Mesendoderm (in vitro differentiated cells): ENCODE results near the gene JAM3.

Experiments used
- DNase-seq: peaks from one replicate; pipeline ENCODE4 v3.0.0; 2013
- H2AK5ac ChIP-seq: 2 replicates; pipeline ENCODE4 v1.6.1; 2013; ENCODE audit warnings: low read length, inconsistent platforms
- H2BK120ac ChIP-seq: 2 replicates; pipeline ENCODE4 v1.6.1; 2013; ENCODE audit warnings: low read depth, mild to moderate bottlenecking, low read length, moderate library complexity, mixed read lengths
- H2BK15ac ChIP-seq: replicated peaks from 2 replicates; pipeline ENCODE4 v1.6.1; 2013; ENCODE audit warnings: low read depth, mild to moderate bottlenecking, moderate library complexity
- H2BK5ac ChIP-seq: 2 replicates; pipeline ENCODE4 v1.6.1; 2013; ENCODE audit warnings: low read length, inconsistent platforms
- H3K18ac ChIP-seq: 2 replicates; pipeline ENCODE4 v1.6.1; 2013; ENCODE audit warnings: mild to moderate bottlenecking, low read length, mixed read lengths
- H3K23ac ChIP-seq: one replicate; pipeline ENCODE4 v1.6.1; 2013; ENCODE audit warnings: low read length
- H3K27ac ChIP-seq: 2 replicates; pipeline ENCODE4 v1.5.1; 2013; ENCODE audit warnings: low read depth, mild to moderate bottlenecking, inconsistent platforms, low read length, moderate library complexity
- H3K27me3 ChIP-seq: 2 replicates; pipeline ENCODE4 v1.6.1; 2013; ENCODE audit warnings: low read length, control low read depth, mild to moderate bottlenecking, inconsistent platforms; ENCODE audit not compliant: insufficient read depth, poor library complexity
- H3K36me3 ChIP-seq: 2 replicates; pipeline ENCODE4 v1.6.1; 2013; ENCODE audit warnings: low read length, inconsistent platforms; ENCODE audit not compliant: control insufficient read depth, insufficient read depth
- H3K4ac ChIP-seq: one replicate; pipeline ENCODE4 v1.6.1; 2013; ENCODE audit warnings: low read depth, mild to moderate bottlenecking, low read length, moderate library complexity
- H3K4me1 ChIP-seq: 2 replicates; pipeline ENCODE4 v1.6.1; 2013; ENCODE audit warnings: low read depth, low read length, inconsistent platforms; ENCODE audit not compliant: control insufficient read depth
- H3K4me2 ChIP-seq: 2 replicates; pipeline ENCODE4 v1.6.1; 2013; ENCODE audit warnings: low read length
- H3K4me3 ChIP-seq: 2 replicates; pipeline ENCODE4 v1.5.1; 2013; ENCODE audit warnings: mild to moderate bottlenecking, low read length
- H3K56ac ChIP-seq: one replicate; pipeline ENCODE4 v1.6.1; 2013; ENCODE audit warnings: low read length
- H3K79me1 ChIP-seq: 2 replicates; pipeline ENCODE4 v1.6.1; 2013; ENCODE audit warnings: low read length, inconsistent platforms
- H3K79me2 ChIP-seq: 2 replicates; pipeline ENCODE4 v1.6.1; 2013; ENCODE audit warnings: mild to moderate bottlenecking, low read length; ENCODE audit not compliant: control insufficient read depth, insufficient read depth
- H3K9ac ChIP-seq: 2 replicates; pipeline ENCODE4 v1.6.1; 2013; ENCODE audit warnings: low read length, inconsistent platforms
- H4K5ac ChIP-seq: one replicate; pipeline ENCODE4 v1.6.1; 2013; ENCODE audit warnings: low read length
- H4K8ac ChIP-seq: one replicate; pipeline ENCODE4 v1.6.1; 2013; ENCODE audit warnings: low read depth, mild to moderate bottlenecking, control low read depth, low read length, moderate library complexity
- WGBS: extraction: QIAGEN DNeasy Blood & Tissue Kit; methylation state at CpG from one replicate; pipeline ENCODE4 v1.1.7; 2013; ENCODE audit warnings: low lambda C conversion rate, missing lambda C conversion rate; ENCODE audit not compliant: insufficient coverage; ENCODE audit errors: extremely low coverage; 5-methylcytosine and 5-hydroxymethylcytosine counted together

Gene JAM3

GRCh38 chr11:134062265-134063123, 6.4 kb upstream of the JAM3 start:
- H4K8ac ChIP-seq: no peak overlapping the region
- no peak overlapping the region for H3K9ac ChIP-seq
- no peak overlapping the region for H3K4me2 ChIP-seq
- no peaks in the 10 kb centered on the region for H3K79me1 ChIP-seq
- no peak overlapping the region for H2BK120ac ChIP-seq
- H3K23ac ChIP-seq: no peak overlapping the region
- H3K27ac ChIP-seq: no peak overlapping the region
- no peaks in the 10 kb centered on the region for H3K79me2 ChIP-seq
- H3K27me3 ChIP-seq: no peaks in the 10 kb centered on the region
- no peak overlapping the region for H3K56ac ChIP-seq
- H2AK5ac ChIP-seq: no peak overlapping the region
- no peak for DNase-seq
- H4K5ac ChIP-seq: no peak overlapping the region
- H3K4me3 ChIP-seq: no peak overlapping the region
- no peak overlapping the region for H2BK5ac ChIP-seq
- no peak overlapping the region for H3K18ac ChIP-seq
- no peaks in the 10 kb centered on the region for H3K36me3 ChIP-seq
- H3K4ac ChIP-seq: no peak overlapping the region
- no peak overlapping the region for H2BK15ac ChIP-seq
- no CpG with 5 or more reads among the region's 24 CpGs for WGBS
- H3K4me1 ChIP-seq: no peaks in the 10 kb centered on the region

- no peak for DNase-seq
- Histone ChIP-seq H3K79me2 (no peaks in the 10 kb centered on the region), H3K4ac (no peak overlapping the region), H3K23ac (no peak overlapping the region), H3K27me3 (no peaks in the 10 kb centered on the region), H4K5ac (no peak overlapping the region), H3K4me2 (no peak overlapping the region), H3K27ac (no peak overlapping the region), H3K4me3 (no peak overlapping the region), H3K18ac (no peak overlapping the region), H2BK15ac (no peak overlapping the region), H3K36me3 (no peaks in the 10 kb centered on the region), H4K8ac (no peak overlapping the region), H2BK120ac (no peak overlapping the region), H2AK5ac (no peak overlapping the region), H3K79me1 (no peaks in the 10 kb centered on the region), H3K56ac (no peak overlapping the region), H2BK5ac (no peak overlapping the region), H3K4me1 (no peaks in the 10 kb centered on the region), H3K9ac (no peak overlapping the region)
- WGBS: no CpG with 5 or more reads among the region's 2 CpGs
Observed at GRCh38 chr11:134063124-134063495, 5.8 kb upstream of the JAM3 start.

- no CpG with 5 or more reads among the region's 12 CpGs for WGBS
- H2AK5ac ChIP-seq: no peak overlapping the region
- no peak overlapping the region for H2BK120ac ChIP-seq
- no peaks in the 10 kb centered on the region for H3K4me1 ChIP-seq
- H3K23ac ChIP-seq: no peak overlapping the region
- no peak overlapping the region for H2BK15ac ChIP-seq
- no peak overlapping the region for H3K18ac ChIP-seq
- H3K27me3 ChIP-seq: no peaks in the 10 kb centered on the region
- H3K36me3 ChIP-seq: no peaks in the 10 kb centered on the region
- H3K27ac ChIP-seq: no peak overlapping the region
- no peak overlapping the region for H4K8ac ChIP-seq
- H3K4ac ChIP-seq: no peak overlapping the region
- H3K9ac ChIP-seq: no peak overlapping the region
- H3K56ac ChIP-seq: no peak overlapping the region
- DNase-seq: no peak
- no peak overlapping the region for H3K4me3 ChIP-seq
- H2BK5ac ChIP-seq: no peak overlapping the region
- H3K79me2 ChIP-seq: no peaks in the 10 kb centered on the region
- no peaks in the 10 kb centered on the region for H3K79me1 ChIP-seq
- H3K4me2 ChIP-seq: no peak overlapping the region
- H4K5ac ChIP-seq: no peak overlapping the region
Observed at GRCh38 chr11:134063991-134064747, 4.7 kb upstream of the JAM3 start.

- no peak overlapping the region for H3K4ac ChIP-seq
- H3K36me3 ChIP-seq: no peaks in the 10 kb centered on the region
- DNase-seq: no peak
- H3K56ac ChIP-seq: no peak overlapping the region
- H3K27ac ChIP-seq: no peak overlapping the region
- H2AK5ac ChIP-seq: no peak overlapping the region
- no peak overlapping the region for H2BK5ac ChIP-seq
- H3K18ac ChIP-seq: no peak overlapping the region
- no peak overlapping the region for H3K4me3 ChIP-seq
- H3K4me1 ChIP-seq: no peaks in the 10 kb centered on the region
- H3K9ac ChIP-seq: no peak overlapping the region
- no peak overlapping the region for H4K8ac ChIP-seq
- no peaks in the 10 kb centered on the region for H3K79me1 ChIP-seq
- WGBS: no CpG with 5 or more reads among the region's 3 CpGs
- no peaks in the 10 kb centered on the region for H3K79me2 ChIP-seq
- no peak overlapping the region for H3K4me2 ChIP-seq
- no peak overlapping the region for H2BK15ac ChIP-seq
- no peak overlapping the region for H3K23ac ChIP-seq
- no peaks in the 10 kb centered on the region for H3K27me3 ChIP-seq
- no peak overlapping the region for H4K5ac ChIP-seq
- H2BK120ac ChIP-seq: no peak overlapping the region
Observed at GRCh38 chr11:134065381-134065780, 3.5 kb upstream of the JAM3 start.

GRCh38 chr11:134066943-134067885, 1.7 kb upstream of the JAM3 start:
- Histone ChIP-seq H3K18ac (no peak overlapping the region), H3K4me2 (no peak overlapping the region), H3K27ac (no peak overlapping the region), H3K56ac (peak overlapping the region; percentile 25), H3K4me3 (no peak overlapping the region), H2BK5ac (no peak overlapping the region), H3K27me3 (no peaks in the 10 kb centered on the region), H3K4me1 (no peaks in the 10 kb centered on the region), H2AK5ac (no peak overlapping the region), H3K23ac (no peak overlapping the region), H3K9ac (no peak overlapping the region), H3K79me1 (no peaks in the 10 kb centered on the region), H2BK15ac (no peak overlapping the region), H4K5ac (no peak overlapping the region), H4K8ac (no peak overlapping the region), H3K4ac (no peak overlapping the region), H3K36me3 (no peaks in the 10 kb centered on the region), H2BK120ac (no peak overlapping the region), H3K79me2 (no peaks in the 10 kb centered on the region)
- DNase-seq: no peak
- no CpG with 5 or more reads among the region's 12 CpGs for WGBS
